ENCODE data around the gene TBC1D4. TPM values are rescaled to one million over a fixed set of nuclear protein-coding genes. Genes with fewer than 3 reads are reported as not detected.

Gene TBC1D4, protein sequence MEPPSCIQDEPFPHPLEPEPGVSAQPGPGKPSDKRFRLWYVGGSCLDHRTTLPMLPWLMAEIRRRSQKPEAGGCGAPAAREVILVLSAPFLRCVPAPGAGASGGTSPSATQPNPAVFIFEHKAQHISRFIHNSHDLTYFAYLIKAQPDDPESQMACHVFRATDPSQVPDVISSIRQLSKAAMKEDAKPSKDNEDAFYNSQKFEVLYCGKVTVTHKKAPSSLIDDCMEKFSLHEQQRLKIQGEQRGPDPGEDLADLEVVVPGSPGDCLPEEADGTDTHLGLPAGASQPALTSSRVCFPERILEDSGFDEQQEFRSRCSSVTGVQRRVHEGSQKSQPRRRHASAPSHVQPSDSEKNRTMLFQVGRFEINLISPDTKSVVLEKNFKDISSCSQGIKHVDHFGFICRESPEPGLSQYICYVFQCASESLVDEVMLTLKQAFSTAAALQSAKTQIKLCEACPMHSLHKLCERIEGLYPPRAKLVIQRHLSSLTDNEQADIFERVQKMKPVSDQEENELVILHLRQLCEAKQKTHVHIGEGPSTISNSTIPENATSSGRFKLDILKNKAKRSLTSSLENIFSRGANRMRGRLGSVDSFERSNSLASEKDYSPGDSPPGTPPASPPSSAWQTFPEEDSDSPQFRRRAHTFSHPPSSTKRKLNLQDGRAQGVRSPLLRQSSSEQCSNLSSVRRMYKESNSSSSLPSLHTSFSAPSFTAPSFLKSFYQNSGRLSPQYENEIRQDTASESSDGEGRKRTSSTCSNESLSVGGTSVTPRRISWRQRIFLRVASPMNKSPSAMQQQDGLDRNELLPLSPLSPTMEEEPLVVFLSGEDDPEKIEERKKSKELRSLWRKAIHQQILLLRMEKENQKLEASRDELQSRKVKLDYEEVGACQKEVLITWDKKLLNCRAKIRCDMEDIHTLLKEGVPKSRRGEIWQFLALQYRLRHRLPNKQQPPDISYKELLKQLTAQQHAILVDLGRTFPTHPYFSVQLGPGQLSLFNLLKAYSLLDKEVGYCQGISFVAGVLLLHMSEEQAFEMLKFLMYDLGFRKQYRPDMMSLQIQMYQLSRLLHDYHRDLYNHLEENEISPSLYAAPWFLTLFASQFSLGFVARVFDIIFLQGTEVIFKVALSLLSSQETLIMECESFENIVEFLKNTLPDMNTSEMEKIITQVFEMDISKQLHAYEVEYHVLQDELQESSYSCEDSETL (N-terminal part only)
- 14.8 TPM for total RNA-seq

DNA sequence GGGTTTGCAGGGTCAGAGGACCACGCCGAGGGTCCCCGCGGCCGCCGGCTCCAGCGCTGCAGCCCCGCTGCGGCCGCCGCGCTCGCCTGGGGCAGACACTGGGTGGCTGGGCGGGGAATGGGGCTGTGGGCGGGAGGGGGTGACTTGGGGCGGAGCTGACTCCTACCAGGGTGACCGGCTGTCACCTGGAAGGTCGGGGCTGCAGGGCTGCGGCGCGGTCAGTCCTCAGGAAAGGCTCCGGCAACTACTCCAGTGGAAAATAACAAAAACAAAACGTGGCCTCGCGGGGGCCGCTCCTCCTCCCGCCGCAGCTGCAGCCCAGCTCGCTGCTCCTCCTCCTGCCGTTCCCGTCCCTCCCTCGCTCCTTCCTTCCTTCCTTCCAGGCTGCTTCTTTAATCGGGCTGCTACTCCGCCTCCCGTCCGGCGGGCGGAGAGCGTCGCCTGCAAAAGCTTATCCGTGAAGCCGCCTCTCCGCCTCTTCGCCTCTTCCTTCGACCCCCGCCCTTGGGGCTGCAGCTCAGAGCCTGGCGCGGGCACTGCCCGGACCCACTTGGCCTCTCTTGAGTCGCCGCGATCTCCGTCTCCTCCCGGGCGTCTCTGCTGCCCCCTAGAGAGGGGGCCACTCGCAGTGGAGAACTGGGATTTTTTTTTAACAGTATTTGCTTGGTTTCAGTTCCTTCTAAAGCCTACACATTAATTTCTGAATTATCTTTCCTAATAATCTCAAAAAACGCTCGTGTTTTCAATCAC, at the start of gene TBC1D4:
Gene TBC1D4 (minus strand): TSS at position 100 of the 750 bp plus-strand sequence. CDS start 402 bp downstream, outside the sequence.

Other genes starting within 250 kb of the TBC1D4 start
- 89.7 TPM for gene COMMD6, start 55.7 kb upstream of the TBC1D4 start, total RNA-seq
- 57.2 TPM for gene UCHL3, start 67.6 kb upstream of the TBC1D4 start, total RNA-seq
- gene LMO7, start 154.2 kb upstream of the TBC1D4 start, total RNA-seq: 29.3 TPM

All from diencephalon (tissue), 1 donor.